Fibroblast of the aortic adventitia (primary cell): ENCODE results near the gene HTR1E. TPM values are rescaled to one million over a fixed set of nuclear protein-coding genes. Genes with fewer than 3 reads are reported as not detected.
"Not testable (repeated sequence)": the region's sequence is repeated elsewhere in the genome, so short reads cannot be mapped to it uniquely, and the experiment has no call there.

ENCODE experiments used
- DNase-seq: peaks from one replicate; pipeline ENCODE4 v3.0.0-alpha.2; 2010; ENCODE audit warnings: low read depth
- H3K4me3 ChIP-seq: 2 replicates; pipeline ENCODE4 v1.5.1; 2011; ENCODE audit warnings: low read depth, mild to moderate bottlenecking, control low read depth, low read length, moderate library complexity
- CTCF ChIP-seq: IDR thresholded peaks from 2 replicates; pipeline ENCODE4 v1.5.1; 2011; ENCODE audit warnings: mild to moderate bottlenecking, low read length, control low read depth, inconsistent platforms; ENCODE audit not compliant: insufficient read depth
- total RNA-seq: library from RNA; depleted of rRNA; stranded (reverse); fragments of >200 nt; gene quantifications from 2 replicates; pipeline ENCODE4 v1.2.3, GENCODE V29; 2012; ENCODE audit warnings: low replicate concordance

Gene HTR1E
- total RNA-seq, 1 donor: not detected

GRCh38 chr6:86973088-86973487 is 35.8 kb downstream of the HTR1E start:
- no peak for DNase-seq
- TF ChIP-seq CTCF: no peak
- H3K4me3 ChIP-seq: no peak overlapping the region

- no peak overlapping the region for H3K4me3 ChIP-seq
- no peak for TF ChIP-seq CTCF
- DNase-seq: no peak
Measured at GRCh38 chr6:86978251-86978650, 40.9 kb downstream of the HTR1E start.

- DNase-seq: no peak
- TF ChIP-seq CTCF: no peak
- no peak overlapping the region for H3K4me3 ChIP-seq
Measured at GRCh38 chr6:87001494-87001893, 64.2 kb downstream of the HTR1E start.

GRCh38 chr6:87002391-87002790 is 65.1 kb downstream of the HTR1E start:
- H3K4me3 ChIP-seq, DNase-seq: not testable (repeated sequence)

GRCh38 chr6:87006541-87006940 is 69.2 kb downstream of the HTR1E start:
- DNase-seq, H3K4me3 ChIP-seq: not testable (repeated sequence)

- not testable (repeated sequence) for DNase-seq, H3K4me3 ChIP-seq
Measured at GRCh38 chr6:87009581-87009980, 72.3 kb downstream of the HTR1E start.

- no peak for TF ChIP-seq CTCF
- H3K4me3 ChIP-seq: no peak overlapping the region
- no peak for DNase-seq
Measured at GRCh38 chr6:87012035-87012434, 74.7 kb downstream of the HTR1E start.

GRCh38 chr6:87012743-87013142 is 75.4 kb downstream of the HTR1E start:
- no peak for DNase-seq
- H3K4me3 ChIP-seq: no peak overlapping the region
- TF ChIP-seq CTCF: no peak

- no peak for DNase-seq
- no peak overlapping the region for H3K4me3 ChIP-seq
- no peak for TF ChIP-seq CTCF
Measured at GRCh38 chr6:87016772-87017171, 79.4 kb downstream of the HTR1E start.
